ENCODE results near the gene C20orf141.
"Not testable (repeated sequence)": the region's sequence is repeated elsewhere in the genome, so short reads cannot be mapped to it uniquely, and the experiment has no call there.

The C20orf141 gene

DNA sequence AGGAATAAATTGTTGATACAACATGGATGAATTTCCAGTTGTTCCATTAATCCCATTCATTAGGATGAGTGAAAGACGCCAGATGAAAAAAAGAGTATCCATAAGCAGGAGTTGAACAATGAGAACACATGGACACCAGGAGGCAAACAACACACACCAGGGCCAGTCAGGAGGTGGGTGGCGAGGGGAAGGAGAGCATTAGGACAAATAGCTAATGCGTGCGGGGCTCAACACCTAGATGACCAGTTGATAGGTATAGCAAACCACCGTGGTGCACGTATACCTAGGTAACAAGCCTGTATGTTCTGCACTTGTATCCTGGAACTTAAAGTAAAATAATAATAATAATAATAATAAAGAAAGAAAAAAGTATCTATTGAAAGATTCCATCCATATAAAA, 14.6 kb downstream of the C20orf141 start:
- H3K56ac ChIP-seq (ENCODE audit: low read length), result no peak overlapping the region
- no peak overlapping the region for H3K9ac ChIP-seq (ENCODE audit: low read length)
- H3K18ac ChIP-seq (ENCODE audit: low read length), result no peak overlapping the region

DNA sequence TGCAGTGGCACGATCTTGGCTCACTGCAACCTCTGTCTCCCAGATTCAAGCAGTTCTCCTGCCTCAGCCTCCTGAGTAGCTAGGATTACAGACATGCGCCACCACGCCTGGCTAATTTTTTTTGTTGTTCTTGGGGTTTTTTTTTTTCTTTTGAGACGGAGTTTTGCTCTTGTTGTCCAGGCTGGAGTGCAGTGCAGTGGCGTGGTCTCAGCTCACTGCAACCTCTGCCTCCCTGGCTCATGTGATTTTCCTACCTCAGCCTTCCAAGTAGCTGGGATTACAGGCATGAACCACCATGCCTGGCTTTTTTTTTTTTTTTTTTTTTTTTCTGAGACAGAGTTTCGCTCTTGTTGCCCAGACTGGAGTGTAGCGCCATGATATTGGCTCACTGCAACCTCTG, 16.4 kb downstream of the C20orf141 start:
- H3K36me3 ChIP-seq (ENCODE audit: control insufficient read depth, insufficient read depth, low read length); H3K9ac ChIP-seq (ENCODE audit: low read length); H3K4ac ChIP-seq (ENCODE audit: low read depth, low read length); H4K5ac ChIP-seq (ENCODE audit: low read length); DNase-seq; H3K18ac ChIP-seq (ENCODE audit: low read length); H2BK15ac ChIP-seq (replicated peaks; ENCODE audit: low read depth); H3K27ac ChIP-seq (ENCODE audit: low read depth, low read length); H3K79me2 ChIP-seq (ENCODE audit: control insufficient read depth, insufficient read depth, low read length); H3K79me1 ChIP-seq (ENCODE audit: low read length); H2BK120ac ChIP-seq (ENCODE audit: low read depth, low read length); H3K4me1 ChIP-seq (ENCODE audit: control insufficient read depth, low read depth, low read length); H3K56ac ChIP-seq (ENCODE audit: low read length); H2AK5ac ChIP-seq (ENCODE audit: low read length); H3K27me3 ChIP-seq (ENCODE audit: insufficient read depth, low read length, poor library complexity); H3K4me3 ChIP-seq (ENCODE audit: low read length); H3K23ac ChIP-seq (ENCODE audit: low read length); H2BK5ac ChIP-seq (ENCODE audit: low read length); H3K4me2 ChIP-seq (ENCODE audit: low read length); H4K8ac ChIP-seq (ENCODE audit: low read depth, low read length): not testable (repeated sequence)
- no CpG with 5 or more reads among the region's 7 CpGs for WGBS (ENCODE audit: extremely low coverage, insufficient coverage, low lambda C conversion rate)

More for the DNA sequence above, 14.6 kb downstream of the C20orf141 start:
- H2BK5ac ChIP-seq (ENCODE audit: low read length), result no peak overlapping the region
- H3K4ac ChIP-seq (ENCODE audit: low read depth, low read length), result no peak overlapping the region
- no peak overlapping the region for H2BK15ac ChIP-seq (replicated peaks; ENCODE audit: low read depth)
- no peak overlapping the region for H4K5ac ChIP-seq (ENCODE audit: low read length)
- H3K79me2 ChIP-seq (ENCODE audit: control insufficient read depth, insufficient read depth, low read length), result no peaks in the 10 kb centered on the region
- no peaks in the 10 kb centered on the region for H3K79me1 ChIP-seq (ENCODE audit: low read length)
- no peak overlapping the region for H3K27ac ChIP-seq (ENCODE audit: low read depth, low read length)
- DNase-seq, result no peak
- no peak overlapping the region for H3K23ac ChIP-seq (ENCODE audit: low read length)
- WGBS (ENCODE audit: extremely low coverage, insufficient coverage, low lambda C conversion rate), result no CpG with 5 or more reads among the region's 6 CpGs
- H4K8ac ChIP-seq (ENCODE audit: low read depth, low read length), result no peak overlapping the region
- no peaks in the 10 kb centered on the region for H3K36me3 ChIP-seq (ENCODE audit: control insufficient read depth, insufficient read depth, low read length)
- no peak overlapping the region for H3K4me3 ChIP-seq (ENCODE audit: low read length)
- H3K27me3 ChIP-seq (ENCODE audit: insufficient read depth, low read length, poor library complexity), result no peaks in the 10 kb centered on the region
- no peak overlapping the region for H3K4me2 ChIP-seq (ENCODE audit: low read length)
- no peak overlapping the region for H2BK120ac ChIP-seq (ENCODE audit: low read depth, low read length)
- no peak overlapping the region for H2AK5ac ChIP-seq (ENCODE audit: low read length)
- no peaks in the 10 kb centered on the region for H3K4me1 ChIP-seq (ENCODE audit: control insufficient read depth, low read depth, low read length)

DNA sequence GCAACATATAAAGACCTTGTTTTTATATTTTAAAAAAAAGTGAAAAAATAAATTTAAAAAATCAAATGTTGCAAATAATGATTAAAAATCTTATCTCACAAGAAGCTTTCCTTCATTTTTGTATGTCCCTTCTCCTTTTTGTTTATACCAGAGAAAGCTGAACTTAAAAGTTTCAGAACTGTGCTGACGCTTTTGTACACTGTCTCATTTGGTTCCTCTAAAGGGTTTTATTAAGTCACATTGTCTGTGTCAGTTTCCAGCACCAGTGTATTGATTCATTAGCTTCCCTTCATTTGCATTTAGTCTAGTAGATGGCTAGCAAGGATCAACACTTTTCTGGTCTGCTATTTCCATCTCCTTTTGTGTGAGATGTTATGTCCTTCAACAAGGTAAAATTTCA, 19.0 kb downstream of the C20orf141 start:
- DNase-seq, result no peak
- no peak overlapping the region for H3K18ac ChIP-seq (ENCODE audit: low read length)
- H3K4ac ChIP-seq (ENCODE audit: low read depth, low read length), result no peak overlapping the region
- no peak overlapping the region for H3K56ac ChIP-seq (ENCODE audit: low read length)
- no peak overlapping the region for H3K23ac ChIP-seq (ENCODE audit: low read length)
- H2AK5ac ChIP-seq (ENCODE audit: low read length), result no peak overlapping the region
- H3K27me3 ChIP-seq (ENCODE audit: insufficient read depth, low read length, poor library complexity), result no peaks in the 10 kb centered on the region
- no peak overlapping the region for H3K9ac ChIP-seq (ENCODE audit: low read length)
- no peak overlapping the region for H2BK15ac ChIP-seq (replicated peaks; ENCODE audit: low read depth)
- H3K4me3 ChIP-seq (ENCODE audit: low read length), result no peak overlapping the region
- no peaks in the 10 kb centered on the region for H3K79me2 ChIP-seq (ENCODE audit: control insufficient read depth, insufficient read depth, low read length)
- no peak overlapping the region for H4K8ac ChIP-seq (ENCODE audit: low read depth, low read length)
- no peaks in the 10 kb centered on the region for H3K36me3 ChIP-seq (ENCODE audit: control insufficient read depth, insufficient read depth, low read length)
- H4K5ac ChIP-seq (ENCODE audit: low read length), result no peak overlapping the region
- no peak overlapping the region for H3K27ac ChIP-seq (ENCODE audit: low read depth, low read length)
- no CpG with 5 or more reads among the region's 1 CpG for WGBS (ENCODE audit: extremely low coverage, insufficient coverage, low lambda C conversion rate)
- no peak overlapping the region for H2BK120ac ChIP-seq (ENCODE audit: low read depth, low read length)
- no peaks in the 10 kb centered on the region for H3K79me1 ChIP-seq (ENCODE audit: low read length)
- H3K4me2 ChIP-seq (ENCODE audit: low read length), result no peak overlapping the region
- no peak overlapping the region for H2BK5ac ChIP-seq (ENCODE audit: low read length)
- no peaks in the 10 kb centered on the region for H3K4me1 ChIP-seq (ENCODE audit: control insufficient read depth, low read depth, low read length)

DNA sequence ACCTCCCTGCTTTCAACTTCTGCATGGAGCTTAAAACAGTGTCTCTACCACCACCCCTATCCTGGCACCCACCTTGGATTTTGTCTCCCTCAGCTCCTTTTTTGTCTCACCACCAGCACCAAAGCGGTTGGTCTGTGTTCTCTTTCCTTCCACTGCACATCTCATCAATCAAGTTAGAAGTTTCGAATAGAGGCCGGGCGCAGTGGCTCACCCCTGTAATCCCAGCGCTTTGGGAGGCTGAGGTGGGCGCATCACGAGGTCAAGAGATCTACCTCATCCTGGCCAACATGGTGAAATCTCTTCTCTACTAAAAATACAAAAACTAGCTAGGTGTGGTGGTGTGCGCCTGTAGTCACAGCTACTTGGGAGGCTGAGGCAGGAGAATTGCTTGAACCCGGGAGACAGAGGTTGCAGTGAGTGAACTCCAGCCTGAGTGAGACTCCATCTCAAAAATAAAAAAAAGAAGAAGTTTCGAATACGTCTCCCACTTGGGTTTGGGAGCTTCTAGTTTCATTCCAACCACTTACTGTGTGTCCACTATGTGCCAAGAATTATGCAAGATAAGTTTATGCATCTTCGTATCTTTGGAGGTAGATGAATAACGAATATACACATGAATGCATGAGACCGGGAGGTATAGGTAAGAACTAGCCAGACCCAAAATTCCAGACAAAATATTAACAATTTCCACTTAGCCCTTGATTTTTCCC, 19.8 kb downstream of the C20orf141 start:
- no peak overlapping the region for H2BK120ac ChIP-seq (ENCODE audit: low read depth, low read length)
- H3K4me1 ChIP-seq (ENCODE audit: control insufficient read depth, low read depth, low read length), result no peaks in the 10 kb centered on the region
- no peak overlapping the region for H3K4me2 ChIP-seq (ENCODE audit: low read length)
- no peak overlapping the region for H2AK5ac ChIP-seq (ENCODE audit: low read length)
- DNase-seq, result no peak
- H2BK15ac ChIP-seq (replicated peaks; ENCODE audit: low read depth), result no peak overlapping the region
- no peak overlapping the region for H4K5ac ChIP-seq (ENCODE audit: low read length)
- H3K27ac ChIP-seq (ENCODE audit: low read depth, low read length), result no peak overlapping the region
- no peak overlapping the region for H3K18ac ChIP-seq (ENCODE audit: low read length)
- no peak overlapping the region for H3K4ac ChIP-seq (ENCODE audit: low read depth, low read length)
- H3K27me3 ChIP-seq (ENCODE audit: insufficient read depth, low read length, poor library complexity), result no peaks in the 10 kb centered on the region
- H3K79me1 ChIP-seq (ENCODE audit: low read length), result no peaks in the 10 kb centered on the region
- no peak overlapping the region for H2BK5ac ChIP-seq (ENCODE audit: low read length)
- H3K79me2 ChIP-seq (ENCODE audit: control insufficient read depth, insufficient read depth, low read length), result no peaks in the 10 kb centered on the region
- H4K8ac ChIP-seq (ENCODE audit: low read depth, low read length), result no peak overlapping the region
- H3K4me3 ChIP-seq (ENCODE audit: low read length), result no peak overlapping the region
- no peak overlapping the region for H3K9ac ChIP-seq (ENCODE audit: low read length)
- H3K23ac ChIP-seq (ENCODE audit: low read length), result no peak overlapping the region
- H3K36me3 ChIP-seq (ENCODE audit: control insufficient read depth, insufficient read depth, low read length), result no peaks in the 10 kb centered on the region
- no CpG with 5 or more reads among the region's 14 CpGs for WGBS (ENCODE audit: extremely low coverage, insufficient coverage, low lambda C conversion rate)
- no peak overlapping the region for H3K56ac ChIP-seq (ENCODE audit: low read length)

DNA sequence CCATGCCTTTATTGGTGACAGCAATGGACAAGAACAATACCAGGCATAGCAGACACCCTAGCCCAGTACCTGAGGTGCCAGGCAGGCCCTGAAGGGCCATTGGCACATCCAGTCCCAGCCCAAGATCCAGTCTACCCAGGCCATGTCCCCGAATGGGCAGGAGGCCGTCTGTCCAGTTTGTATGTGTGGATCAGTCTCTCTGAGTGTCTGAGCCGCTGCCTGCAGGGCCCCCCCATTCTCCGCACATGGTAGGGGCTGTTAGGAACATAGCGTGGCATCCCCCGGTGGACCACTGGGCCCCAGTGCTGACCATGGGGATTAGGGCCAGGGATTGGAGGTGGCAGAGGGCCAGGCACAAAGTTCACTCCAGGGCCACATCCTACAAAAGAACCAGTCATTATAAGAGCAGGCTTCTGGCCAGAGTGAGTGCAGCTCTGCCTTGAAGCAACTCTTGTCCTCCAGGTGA, 20.6 kb downstream of the C20orf141 start:
- Histone ChIP-seq H4K8ac (ENCODE audit: low read depth, low read length) (no peak overlapping the region), H3K18ac (ENCODE audit: low read length) (no peak overlapping the region), H4K5ac (ENCODE audit: low read length) (no peak overlapping the region), H2BK5ac (ENCODE audit: low read length) (no peak overlapping the region), H3K56ac (ENCODE audit: low read length) (no peak overlapping the region), H2BK15ac (replicated peaks; ENCODE audit: low read depth) (no peak overlapping the region), H2BK120ac (ENCODE audit: low read depth, low read length) (no peak overlapping the region), H3K23ac (ENCODE audit: low read length) (no peak overlapping the region), H3K36me3 (ENCODE audit: control insufficient read depth, insufficient read depth, low read length) (no peaks in the 10 kb centered on the region), H3K9ac (ENCODE audit: low read length) (no peak overlapping the region), H2AK5ac (ENCODE audit: low read length) (no peak overlapping the region), H3K4me1 (ENCODE audit: control insufficient read depth, low read depth, low read length) (no peaks in the 10 kb centered on the region), H3K4me3 (ENCODE audit: low read length) (no peak overlapping the region), H3K79me1 (ENCODE audit: low read length) (no peaks in the 10 kb centered on the region), H3K27me3 (ENCODE audit: insufficient read depth, low read length, poor library complexity) (no peaks in the 10 kb centered on the region), H3K4me2 (ENCODE audit: low read length) (no peak overlapping the region), H3K79me2 (ENCODE audit: control insufficient read depth, insufficient read depth, low read length) (no peaks in the 10 kb centered on the region), H3K27ac (ENCODE audit: low read depth, low read length) (no peak overlapping the region), H3K4ac (ENCODE audit: low read depth, low read length) (no peak overlapping the region)
- no CpG with 5 or more reads among the region's 6 CpGs for WGBS (ENCODE audit: extremely low coverage, insufficient coverage, low lambda C conversion rate)
- DNase-seq, result no peak

DNA sequence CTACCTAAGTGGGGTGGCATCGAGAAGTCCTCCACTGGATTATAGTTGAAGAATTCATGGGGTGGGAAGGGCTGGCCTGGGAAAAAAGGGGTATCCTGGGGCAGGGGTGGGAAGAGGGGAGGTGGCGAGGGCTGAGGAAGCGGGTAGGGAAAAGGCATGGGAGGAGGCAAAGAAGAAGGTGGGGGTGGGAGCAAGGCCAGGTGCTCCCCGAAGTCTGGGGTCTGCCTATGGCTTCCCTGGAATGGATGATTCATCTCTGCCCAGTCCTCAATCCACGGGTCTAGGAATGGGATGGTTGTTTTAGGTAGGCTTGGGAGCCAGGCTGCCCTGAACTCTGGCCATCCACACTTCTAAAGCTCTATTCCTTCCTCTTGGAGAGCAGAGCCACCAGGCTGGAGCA, 21.2 kb downstream of the C20orf141 start:
- no peak overlapping the region for H2BK15ac ChIP-seq (replicated peaks; ENCODE audit: low read depth)
- no peak overlapping the region for H3K27ac ChIP-seq (ENCODE audit: low read depth, low read length)
- no peak overlapping the region for H3K9ac ChIP-seq (ENCODE audit: low read length)
- H3K23ac ChIP-seq (ENCODE audit: low read length), result no peak overlapping the region
- H2BK120ac ChIP-seq (ENCODE audit: low read depth, low read length), result no peak overlapping the region
- no peak overlapping the region for H4K5ac ChIP-seq (ENCODE audit: low read length)
- H3K4me2 ChIP-seq (ENCODE audit: low read length), result no peak overlapping the region
- H3K18ac ChIP-seq (ENCODE audit: low read length), result no peak overlapping the region
- no peaks in the 10 kb centered on the region for H3K36me3 ChIP-seq (ENCODE audit: control insufficient read depth, insufficient read depth, low read length)
- no peak overlapping the region for H4K8ac ChIP-seq (ENCODE audit: low read depth, low read length)
- H3K79me2 ChIP-seq (ENCODE audit: control insufficient read depth, insufficient read depth, low read length), result no peaks in the 10 kb centered on the region
- H2BK5ac ChIP-seq (ENCODE audit: low read length), result no peak overlapping the region
- H3K27me3 ChIP-seq (ENCODE audit: insufficient read depth, low read length, poor library complexity), result no peaks in the 10 kb centered on the region
- no peak overlapping the region for H2AK5ac ChIP-seq (ENCODE audit: low read length)
- H3K4me3 ChIP-seq (ENCODE audit: low read length), result no peak overlapping the region
- no peaks in the 10 kb centered on the region for H3K79me1 ChIP-seq (ENCODE audit: low read length)
- DNase-seq, result no peak
- no peak overlapping the region for H3K4ac ChIP-seq (ENCODE audit: low read depth, low read length)
- no peak overlapping the region for H3K56ac ChIP-seq (ENCODE audit: low read length)
- WGBS (ENCODE audit: extremely low coverage, insufficient coverage, low lambda C conversion rate), result no CpG with 5 or more reads among the region's 5 CpGs
- H3K4me1 ChIP-seq (ENCODE audit: control insufficient read depth, low read depth, low read length), result no peaks in the 10 kb centered on the region
